ENCODE measurements around the gene ACVR1B.
A peak's percentile ranks its signal among the peaks of the same experiment; 100 is the strongest.

Gene ACVR1B

GRCh38 chr12:51922146-51922545 lies 29.4 kb upstream of the ACVR1B start:
- no peak overlapping the region for H2BK5ac ChIP-seq (ENCODE audit: low read length)
- H3K9ac ChIP-seq (ENCODE audit: low read length): no peak overlapping the region
- H3K27me3 ChIP-seq (ENCODE audit: insufficient read depth, low read length, poor library complexity): no peaks in the 10 kb centered on the region
- no peaks in the 10 kb centered on the region for H3K36me3 ChIP-seq (ENCODE audit: control insufficient read depth, insufficient read depth, low read length)
- no peak overlapping the region for H3K23ac ChIP-seq (ENCODE audit: low read length)
- no peaks in the 10 kb centered on the region for H3K79me1 ChIP-seq (ENCODE audit: low read length)
- peaks cover 17% of the 10 kb centered on the region for H3K4me1 ChIP-seq (ENCODE audit: control insufficient read depth, low read depth, low read length)
- no peak overlapping the region for H2AK5ac ChIP-seq (ENCODE audit: low read length)
- no peak for DNase-seq
- H2BK120ac ChIP-seq (ENCODE audit: low read depth, low read length): no peak overlapping the region
- H3K27ac ChIP-seq (ENCODE audit: low read depth, low read length): no peak overlapping the region
- no peak overlapping the region for H3K56ac ChIP-seq (ENCODE audit: low read length)
- H2BK15ac ChIP-seq (replicated peaks; ENCODE audit: low read depth): no peak overlapping the region
- no peak overlapping the region for H3K4me3 ChIP-seq (ENCODE audit: low read length)
- no peak overlapping the region for H3K4me2 ChIP-seq (ENCODE audit: low read length)
- WGBS (ENCODE audit: extremely low coverage, insufficient coverage, low lambda C conversion rate): no CpG with 5 or more reads among the region's 2 CpGs
- no peak overlapping the region for H3K18ac ChIP-seq (ENCODE audit: low read length)
- H4K5ac ChIP-seq (ENCODE audit: low read length): no peak overlapping the region
- H3K79me2 ChIP-seq (ENCODE audit: control insufficient read depth, insufficient read depth, low read length): no peaks in the 10 kb centered on the region
- H4K8ac ChIP-seq (ENCODE audit: low read depth, low read length): no peak overlapping the region
- H3K4ac ChIP-seq (ENCODE audit: low read depth, low read length): no peak overlapping the region

DNA sequence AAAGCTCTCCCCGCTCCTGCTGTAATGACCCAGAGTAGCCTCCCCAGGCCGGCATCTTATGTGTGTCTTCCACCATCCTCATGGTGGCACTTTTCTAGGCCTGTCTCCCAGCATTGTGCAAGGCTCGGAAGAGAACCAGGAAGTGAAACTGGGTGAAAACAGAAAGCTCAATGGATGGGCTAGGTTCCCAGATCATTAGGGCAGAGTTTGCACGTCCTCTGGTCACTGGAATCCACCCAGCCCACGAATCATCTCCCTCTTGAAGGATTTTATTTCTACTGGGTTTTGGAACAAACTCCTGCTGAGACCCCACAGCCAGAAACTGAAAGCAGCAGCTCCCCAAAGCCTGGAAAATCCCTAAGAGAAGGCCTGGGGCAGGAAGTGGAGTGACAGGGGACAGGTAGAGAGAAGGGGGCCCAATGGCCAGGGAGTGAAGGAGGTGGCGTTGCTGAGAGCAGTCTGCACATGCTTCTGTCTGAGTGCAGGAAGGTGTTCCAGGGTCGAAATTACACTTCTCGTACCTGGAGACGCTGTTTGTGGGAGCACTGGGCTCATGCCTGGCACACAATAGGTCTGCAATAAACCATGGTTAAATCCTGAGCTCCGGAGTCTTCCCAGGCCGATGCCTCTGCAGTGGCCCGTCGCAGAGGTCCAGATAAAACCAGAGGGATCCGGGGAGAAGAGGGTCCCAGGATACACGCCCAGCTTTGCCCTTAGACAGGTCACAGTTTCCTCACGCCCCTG lies 28.6 kb upstream of the ACVR1B start:
- no peak for DNase-seq
- Histone ChIP-seq H3K4ac (ENCODE audit: low read depth, low read length) (no peak overlapping the region), H3K79me1 (ENCODE audit: low read length) (no peaks in the 10 kb centered on the region), H3K27ac (ENCODE audit: low read depth, low read length) (no peak overlapping the region), H3K4me2 (ENCODE audit: low read length) (no peak overlapping the region), H2BK120ac (ENCODE audit: low read depth, low read length) (no peak overlapping the region), H2BK15ac (replicated peaks; ENCODE audit: low read depth) (no peak overlapping the region), H3K56ac (ENCODE audit: low read length) (peak overlapping the region; percentile 8), H4K8ac (ENCODE audit: low read depth, low read length) (no peak overlapping the region), H3K18ac (ENCODE audit: low read length) (no peak overlapping the region), H3K9ac (ENCODE audit: low read length) (no peak overlapping the region), H3K4me1 (ENCODE audit: control insufficient read depth, low read depth, low read length) (peaks cover 17% of the 10 kb centered on the region), H2AK5ac (ENCODE audit: low read length) (no peak overlapping the region), H4K5ac (ENCODE audit: low read length) (no peak overlapping the region), H3K4me3 (ENCODE audit: low read length) (no peak overlapping the region), H3K79me2 (ENCODE audit: control insufficient read depth, insufficient read depth, low read length) (no peaks in the 10 kb centered on the region), H3K23ac (ENCODE audit: low read length) (no peak overlapping the region), H2BK5ac (ENCODE audit: low read length) (no peak overlapping the region), H3K27me3 (ENCODE audit: insufficient read depth, low read length, poor library complexity) (no peaks in the 10 kb centered on the region), H3K36me3 (ENCODE audit: control insufficient read depth, insufficient read depth, low read length) (no peaks in the 10 kb centered on the region)
- WGBS (ENCODE audit: extremely low coverage, insufficient coverage, low lambda C conversion rate): no CpG with 5 or more reads among the region's 16 CpGs

- peak overlapping the region; percentile 11 for H2BK5ac ChIP-seq (ENCODE audit: low read length)
- no peak overlapping the region for H4K8ac ChIP-seq (ENCODE audit: low read depth, low read length)
- H3K27me3 ChIP-seq (ENCODE audit: insufficient read depth, low read length, poor library complexity): no peaks in the 10 kb centered on the region
- no peak overlapping the region for H2BK120ac ChIP-seq (ENCODE audit: low read depth, low read length)
- no peak overlapping the region for H4K5ac ChIP-seq (ENCODE audit: low read length)
- H3K4me1 ChIP-seq (ENCODE audit: control insufficient read depth, low read depth, low read length): peaks cover 17% of the 10 kb centered on the region
- no peaks in the 10 kb centered on the region for H3K79me2 ChIP-seq (ENCODE audit: control insufficient read depth, insufficient read depth, low read length)
- H3K79me1 ChIP-seq (ENCODE audit: low read length): no peaks in the 10 kb centered on the region
- H3K4me2 ChIP-seq (ENCODE audit: low read length): no peak overlapping the region
- no peak overlapping the region for H3K4me3 ChIP-seq (ENCODE audit: low read length)
- no peak overlapping the region for H3K27ac ChIP-seq (ENCODE audit: low read depth, low read length)
- H2BK15ac ChIP-seq (replicated peaks; ENCODE audit: low read depth): no peak overlapping the region
- H3K56ac ChIP-seq (ENCODE audit: low read length): peak overlapping the region; percentile 61
- WGBS (ENCODE audit: extremely low coverage, insufficient coverage, low lambda C conversion rate): no CpG with 5 or more reads among the region's 31 CpGs
- H3K23ac ChIP-seq (ENCODE audit: low read length): no peak overlapping the region
- H3K36me3 ChIP-seq (ENCODE audit: control insufficient read depth, insufficient read depth, low read length): no peaks in the 10 kb centered on the region
- H3K4ac ChIP-seq (ENCODE audit: low read depth, low read length): no peak overlapping the region
- H3K18ac ChIP-seq (ENCODE audit: low read length): no peak overlapping the region
- peak overlapping the region; percentile 14 for H3K9ac ChIP-seq (ENCODE audit: low read length)
- DNase-seq: peak; percentile 47
- H2AK5ac ChIP-seq (ENCODE audit: low read length): no peak overlapping the region
Observed at GRCh38 chr12:51923506-51924365, 27.8 kb upstream of the ACVR1B start.

DNA sequence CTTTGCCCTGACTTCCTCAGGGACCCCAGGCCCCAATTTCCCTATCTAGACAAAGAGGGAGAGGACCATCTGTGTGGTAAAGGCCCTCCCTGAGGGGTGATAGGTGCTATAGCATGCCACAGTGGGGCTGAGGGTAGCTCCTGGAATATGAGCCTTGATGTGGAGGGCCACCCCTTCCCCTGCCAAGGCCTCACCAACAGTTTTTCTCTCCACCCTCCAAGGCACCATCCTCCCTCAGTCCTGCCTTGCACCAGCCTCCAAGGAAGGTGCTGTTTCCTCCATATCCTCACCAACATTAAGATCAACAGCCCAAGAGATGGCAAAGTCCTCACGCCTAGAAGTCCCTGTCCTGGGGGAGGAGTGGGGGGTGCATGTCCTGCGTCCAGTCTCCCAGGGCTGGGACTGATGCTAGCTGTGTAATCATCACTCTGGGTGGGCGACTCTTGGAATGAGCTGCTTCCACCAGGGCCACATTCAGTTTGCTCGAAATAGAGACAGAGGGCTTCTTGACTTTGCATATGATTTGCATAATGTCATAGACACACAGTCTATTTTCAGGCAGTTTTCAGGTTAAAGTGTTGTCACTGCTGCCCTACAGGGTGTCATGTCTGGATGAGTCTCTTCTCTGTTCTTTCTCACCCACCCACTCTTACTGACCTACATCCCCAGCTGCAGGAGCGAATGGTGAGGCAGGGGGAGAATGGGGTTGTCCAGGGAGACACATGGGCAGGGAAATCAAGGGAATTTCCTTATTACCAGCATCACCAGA lies 26.8 kb upstream of the ACVR1B start:
- peak overlapping the region; percentile 28 for H2AK5ac ChIP-seq (ENCODE audit: low read length)
- no peak overlapping the region for H3K18ac ChIP-seq (ENCODE audit: low read length)
- peaks cover 17% of the 10 kb centered on the region for H3K4me1 ChIP-seq (ENCODE audit: control insufficient read depth, low read depth, low read length)
- no peak overlapping the region for H3K9ac ChIP-seq (ENCODE audit: low read length)
- no peaks in the 10 kb centered on the region for H3K79me2 ChIP-seq (ENCODE audit: control insufficient read depth, insufficient read depth, low read length)
- no peak overlapping the region for H2BK5ac ChIP-seq (ENCODE audit: low read length)
- no peak overlapping the region for H3K4me2 ChIP-seq (ENCODE audit: low read length)
- H3K56ac ChIP-seq (ENCODE audit: low read length): peak overlapping the region; percentile 58
- H3K23ac ChIP-seq (ENCODE audit: low read length): peak overlapping the region; percentile 32
- WGBS (ENCODE audit: extremely low coverage, insufficient coverage, low lambda C conversion rate): no CpG with 5 or more reads among the region's 5 CpGs
- H3K4me3 ChIP-seq (ENCODE audit: low read length): no peak overlapping the region
- H3K36me3 ChIP-seq (ENCODE audit: control insufficient read depth, insufficient read depth, low read length): no peaks in the 10 kb centered on the region
- no peaks in the 10 kb centered on the region for H3K27me3 ChIP-seq (ENCODE audit: insufficient read depth, low read length, poor library complexity)
- no peak overlapping the region for H4K8ac ChIP-seq (ENCODE audit: low read depth, low read length)
- no peak for DNase-seq
- H2BK15ac ChIP-seq (replicated peaks; ENCODE audit: low read depth): no peak overlapping the region
- H3K27ac ChIP-seq (ENCODE audit: low read depth, low read length): no peak overlapping the region
- no peaks in the 10 kb centered on the region for H3K79me1 ChIP-seq (ENCODE audit: low read length)
- H4K5ac ChIP-seq (ENCODE audit: low read length): no peak overlapping the region
- H2BK120ac ChIP-seq (ENCODE audit: low read depth, low read length): no peak overlapping the region
- no peak overlapping the region for H3K4ac ChIP-seq (ENCODE audit: low read depth, low read length)

DNA sequence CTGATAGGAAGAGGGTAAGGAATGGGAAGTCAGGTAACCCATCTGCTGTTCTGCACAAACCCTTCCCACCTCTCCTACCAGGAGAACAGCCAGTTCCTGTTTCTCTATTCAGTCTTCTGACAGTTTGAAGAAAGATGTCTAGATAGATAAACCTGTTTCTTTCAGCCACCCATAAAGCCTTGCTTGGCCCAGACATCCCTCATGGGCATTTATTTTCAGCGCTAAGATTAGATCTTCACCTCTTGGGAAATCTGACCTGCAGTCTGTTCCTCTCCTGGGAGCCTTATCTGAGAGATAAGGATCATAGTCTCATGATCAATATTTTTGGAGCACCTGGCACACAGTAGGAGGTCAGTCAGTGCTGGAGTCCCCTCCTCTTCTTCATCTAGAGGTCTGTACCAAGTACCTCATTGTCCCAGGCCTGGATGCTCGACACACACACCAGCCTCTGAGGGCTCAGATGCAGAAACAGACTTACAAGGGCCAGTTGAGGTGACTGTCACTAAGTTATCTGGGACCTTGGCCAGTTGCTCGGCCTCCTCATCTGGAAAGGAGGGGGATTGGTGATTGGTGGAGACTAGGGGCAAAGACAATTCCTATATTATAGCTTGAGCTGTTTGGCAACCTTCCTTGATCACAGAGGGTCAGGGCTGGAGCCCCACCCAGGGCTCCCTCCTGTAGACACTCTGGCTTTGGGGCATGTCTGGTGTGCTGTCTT lies 26.0 kb upstream of the ACVR1B start:
- Histone ChIP-seq H3K4me1 (ENCODE audit: control insufficient read depth, low read depth, low read length) (peaks cover 17% of the 10 kb centered on the region), H2BK5ac (ENCODE audit: low read length) (no peak overlapping the region), H3K27ac (ENCODE audit: low read depth, low read length) (peak overlapping the region; percentile 20), H4K8ac (ENCODE audit: low read depth, low read length) (no peak overlapping the region), H2BK15ac (replicated peaks; ENCODE audit: low read depth) (no peak overlapping the region), H3K27me3 (ENCODE audit: insufficient read depth, low read length, poor library complexity) (no peaks in the 10 kb centered on the region), H3K79me2 (ENCODE audit: control insufficient read depth, insufficient read depth, low read length) (no peaks in the 10 kb centered on the region), H3K4me3 (ENCODE audit: low read length) (no peak overlapping the region), H3K36me3 (ENCODE audit: control insufficient read depth, insufficient read depth, low read length) (no peaks in the 10 kb centered on the region), H3K23ac (ENCODE audit: low read length) (no peak overlapping the region), H2AK5ac (ENCODE audit: low read length) (no peak overlapping the region), H4K5ac (ENCODE audit: low read length) (no peak overlapping the region), H3K79me1 (ENCODE audit: low read length) (no peaks in the 10 kb centered on the region), H3K4ac (ENCODE audit: low read depth, low read length) (no peak overlapping the region), H3K56ac (ENCODE audit: low read length) (peak overlapping the region; percentile 43), H3K18ac (ENCODE audit: low read length) (no peak overlapping the region), H3K9ac (ENCODE audit: low read length) (no peak overlapping the region), H2BK120ac (ENCODE audit: low read depth, low read length) (no peak overlapping the region), H3K4me2 (ENCODE audit: low read length) (no peak overlapping the region)
- no peak for DNase-seq
- no CpG with 5 or more reads among the region's 3 CpGs for WGBS (ENCODE audit: extremely low coverage, insufficient coverage, low lambda C conversion rate)

All from mesendoderm (in vitro differentiated cells).